GM18511 (cell line): ENCODE measurements around the gene CCDC7.
"Not testable (repeated sequence)": the region's sequence is repeated elsewhere in the genome, so short reads cannot be mapped to it uniquely, and the experiment has no call there.

ENCODE experiments used
- ATAC-seq: cut with Tn5 transposase; IDR thresholded peaks from one replicate; pipeline ENCODE4 v1.9.1; 2021; ENCODE audit warnings: mild to moderate bottlenecking, moderate library complexity; ENCODE audit not compliant: unreplicated experiment

CCDC7 gene

GRCh38 chr10:32687116-32687515 is 241.2 kb downstream of the CCDC7 start:
- ATAC-seq = no peak

GRCh38 chr10:32687546-32687945 is 241.6 kb downstream of the CCDC7 start:
- ATAC-seq = no peak

DNA sequence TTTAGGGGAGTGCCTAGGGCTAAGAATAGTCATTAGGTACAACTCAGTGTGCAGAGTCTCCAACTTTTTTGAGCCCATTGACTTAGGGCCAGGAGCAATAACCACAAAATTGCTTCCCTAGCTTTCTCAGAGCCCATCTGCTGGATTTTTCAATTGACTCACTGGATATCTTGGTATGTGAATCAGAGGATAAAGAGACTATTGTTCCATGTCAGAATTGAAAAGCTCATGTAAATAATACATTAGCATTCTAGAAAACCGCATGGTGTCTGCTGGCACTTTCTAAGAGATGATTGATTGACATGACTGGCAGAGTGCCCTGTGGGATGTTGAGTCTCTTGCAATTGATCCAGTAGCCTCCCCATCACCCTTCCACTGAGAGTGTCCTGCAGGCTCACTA is 246.2 kb downstream of the CCDC7 start:
- no peak for ATAC-seq

DNA sequence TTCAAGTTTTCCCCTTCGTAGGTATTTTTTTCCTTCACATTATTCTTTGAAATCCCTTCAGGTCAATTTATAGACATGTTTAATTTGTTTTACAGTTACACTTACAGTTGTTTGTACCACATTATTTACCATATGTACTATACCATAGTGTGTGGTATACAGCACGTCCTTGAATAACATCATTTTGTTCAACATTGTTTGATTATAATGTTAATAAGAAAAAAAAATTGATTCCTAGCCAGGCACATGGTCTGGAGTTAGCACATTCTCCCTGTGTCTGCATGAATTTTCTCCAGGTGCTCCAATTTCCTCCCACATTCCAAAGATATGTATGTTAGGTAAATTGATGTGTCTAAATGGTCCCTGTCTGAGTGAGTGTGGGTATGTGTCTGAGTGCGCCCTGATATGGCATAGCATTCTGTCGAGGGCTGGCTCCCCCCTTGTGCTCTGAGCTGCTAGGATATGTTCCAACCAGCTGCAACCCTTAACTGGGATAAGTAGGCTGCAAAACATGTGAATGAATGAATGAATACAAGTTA is 247.6 kb downstream of the CCDC7 start:
- ATAC-seq = no peak

- ATAC-seq = not testable (repeated sequence)
Measured at GRCh38 chr10:32699683-32700082, 253.7 kb downstream of the CCDC7 start.

DNA sequence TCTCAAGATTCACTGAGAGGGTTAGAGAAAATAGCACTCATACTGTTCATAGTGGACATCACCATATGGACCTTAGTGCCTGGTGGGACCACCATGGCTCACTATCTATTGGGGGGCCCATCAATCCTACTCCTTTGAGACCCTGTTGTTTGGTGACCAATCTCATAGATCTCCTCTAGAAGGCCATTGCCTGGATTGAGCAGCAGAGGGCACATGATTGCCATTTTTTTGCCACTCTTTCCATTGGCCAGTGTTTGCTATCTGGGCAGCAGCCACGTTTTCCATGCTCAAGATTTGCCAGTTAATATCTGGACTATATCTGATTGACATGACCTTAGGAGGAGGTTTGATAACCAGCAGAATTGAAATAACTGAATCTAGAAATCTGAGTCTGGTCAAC is 267.6 kb downstream of the CCDC7 start:
- no peak for ATAC-seq

DNA sequence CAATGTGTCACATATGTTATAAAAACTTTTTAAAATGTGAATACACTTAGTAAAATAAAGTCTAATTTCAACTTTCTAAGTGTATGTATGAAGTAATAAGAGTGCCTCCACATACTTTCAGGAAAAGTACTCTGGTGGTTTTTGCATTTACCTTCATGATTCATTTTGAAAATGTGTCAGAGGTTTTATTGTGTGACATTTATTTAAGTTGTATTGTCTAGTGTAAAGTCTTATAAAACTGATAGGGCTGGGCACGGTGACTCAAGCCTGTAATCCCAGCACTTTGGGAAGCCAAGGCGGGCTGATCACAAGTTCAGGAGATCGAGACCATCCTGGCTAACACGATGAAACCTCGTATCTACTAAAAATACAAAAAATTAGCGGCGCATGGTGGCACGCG is 285.6 kb downstream of the CCDC7 start:
- ATAC-seq = no peak

- ATAC-seq = no peak
Measured at GRCh38 chr10:32738958-32739357, 293.0 kb downstream of the CCDC7 start.

DNA sequence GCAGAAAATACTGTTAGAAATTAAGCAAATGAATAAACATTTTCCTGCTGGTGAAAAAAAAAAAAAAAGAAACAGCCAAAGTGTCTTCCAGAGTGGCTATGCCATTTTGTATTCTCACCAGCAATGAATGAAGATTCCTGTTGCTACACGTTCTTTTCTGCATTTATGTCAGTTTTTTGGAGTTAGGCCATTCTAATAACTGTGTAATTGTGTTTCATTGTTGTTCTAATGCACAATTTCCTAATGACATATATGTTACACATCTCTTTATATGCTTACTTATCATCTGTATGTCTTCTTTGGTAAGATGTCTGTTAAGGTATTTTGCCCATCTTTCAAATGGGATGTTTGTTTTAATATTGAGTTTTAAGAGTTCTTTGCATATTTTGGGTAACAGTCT is 298.4 kb downstream of the CCDC7 start:
- no peak for ATAC-seq

DNA sequence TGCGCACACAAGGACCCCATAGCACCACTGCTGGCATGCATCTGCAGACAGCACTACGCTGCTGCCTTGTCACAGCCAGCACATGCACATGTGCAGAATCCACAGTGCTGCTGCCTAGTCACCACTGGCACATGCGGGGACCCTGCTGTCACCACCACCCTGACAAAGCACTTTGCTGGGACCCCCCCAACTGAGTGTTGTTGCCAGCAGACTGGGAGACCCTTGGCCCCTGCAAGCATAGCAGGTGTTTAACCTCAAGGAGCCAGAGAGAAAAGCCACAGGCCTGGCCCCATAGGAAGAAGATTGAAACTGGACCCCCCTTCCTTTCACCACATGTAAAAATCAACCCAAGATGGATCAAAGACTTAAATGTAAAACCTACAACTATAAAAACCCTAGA is 300.9 kb downstream of the CCDC7 start:
- ATAC-seq = no peak

- ATAC-seq = no peak
Measured at GRCh38 chr10:32751582-32751981, 305.6 kb downstream of the CCDC7 start.

- not testable (repeated sequence) for ATAC-seq
Measured at GRCh38 chr10:32754900-32755299, 309.0 kb downstream of the CCDC7 start.

DNA sequence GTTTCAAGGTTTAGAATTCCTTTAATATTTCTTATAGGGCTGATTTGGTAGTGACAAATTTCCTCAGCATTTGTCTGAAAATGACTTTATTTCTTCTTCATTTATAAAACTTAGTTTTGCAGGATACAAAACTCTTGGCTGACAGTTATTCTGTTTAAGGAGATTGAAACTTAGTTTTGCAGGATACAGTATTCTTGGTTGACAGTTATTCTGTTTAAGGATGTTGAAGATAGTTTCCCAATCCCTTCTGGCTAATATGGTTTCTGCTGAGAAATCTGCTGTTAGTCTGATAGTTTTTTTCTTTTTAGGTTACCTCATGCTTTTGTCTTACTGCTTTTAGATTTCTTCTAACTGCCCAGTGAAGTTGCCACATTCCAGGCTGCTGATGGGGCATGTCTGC is 325.3 kb downstream of the CCDC7 start:
- no peak for ATAC-seq

DNA sequence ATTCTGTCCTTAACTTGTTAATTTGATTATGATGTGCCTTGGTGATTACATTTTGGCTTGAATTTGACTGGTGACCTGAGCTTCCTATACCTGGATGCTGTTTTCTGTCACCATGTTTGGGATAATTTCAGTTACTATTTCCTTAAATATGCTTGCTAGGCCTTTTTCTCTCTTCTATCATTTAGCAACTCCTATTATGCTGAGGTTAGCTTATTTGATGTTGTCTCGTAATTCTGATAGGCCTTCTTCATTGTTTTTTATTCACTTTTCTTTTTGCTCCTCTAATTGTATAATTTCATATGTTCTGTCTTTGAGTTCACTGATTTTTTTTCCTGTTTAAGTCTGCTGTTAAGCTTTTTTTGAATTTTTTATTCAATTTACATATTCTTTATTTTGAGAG is 327.2 kb downstream of the CCDC7 start:
- no peak for ATAC-seq

DNA sequence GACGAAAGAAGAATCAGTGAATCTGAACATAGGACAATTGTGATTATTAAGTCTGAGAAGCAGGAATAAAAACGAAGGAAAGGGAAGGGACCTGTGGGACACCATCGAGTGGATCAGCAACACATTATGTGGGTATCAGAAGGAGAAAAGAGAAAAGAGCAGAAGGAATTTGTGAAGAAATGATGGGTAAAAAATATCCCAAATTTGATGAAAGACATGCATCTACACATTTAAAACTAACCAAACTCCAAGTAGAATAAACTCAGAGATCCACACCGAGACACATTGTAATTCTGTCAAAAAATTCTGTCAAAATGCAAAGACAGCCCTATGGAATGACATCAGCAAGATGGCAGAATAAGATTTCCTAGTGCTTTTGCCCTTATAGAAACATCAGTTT is 341.0 kb downstream of the CCDC7 start:
- ATAC-seq = no peak

- no peak for ATAC-seq
Measured at GRCh38 chr10:32787690-32788284, 341.8 kb downstream of the CCDC7 start.

- ATAC-seq = no peak
Measured at GRCh38 chr10:32788359-32788758, 342.4 kb downstream of the CCDC7 start.

DNA sequence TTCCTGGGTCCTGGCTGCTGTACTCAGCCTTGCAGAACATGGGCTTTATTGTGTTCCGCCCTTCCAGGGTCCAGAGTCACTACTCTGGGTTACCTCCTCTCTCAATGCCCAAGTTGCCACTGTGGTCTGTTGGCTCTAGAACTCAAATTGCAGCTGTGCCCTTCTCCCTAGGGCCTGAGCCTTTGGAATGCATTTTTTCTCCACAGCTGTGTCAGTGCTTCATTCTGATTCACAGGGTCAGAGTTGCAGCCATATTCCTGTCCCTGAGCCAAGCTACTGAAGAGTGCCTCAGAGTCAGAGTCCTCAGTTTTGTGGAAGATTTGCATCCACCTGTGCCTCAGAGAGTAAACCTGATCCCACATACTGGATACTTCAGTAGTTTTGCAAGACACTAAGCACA is 344.5 kb downstream of the CCDC7 start:
- no peak for ATAC-seq

- no peak for ATAC-seq
Measured at GRCh38 chr10:32793033-32793432, 347.1 kb downstream of the CCDC7 start.

- no peak for ATAC-seq
Measured at GRCh38 chr10:32795598-32796183, 349.8 kb downstream of the CCDC7 start.

DNA sequence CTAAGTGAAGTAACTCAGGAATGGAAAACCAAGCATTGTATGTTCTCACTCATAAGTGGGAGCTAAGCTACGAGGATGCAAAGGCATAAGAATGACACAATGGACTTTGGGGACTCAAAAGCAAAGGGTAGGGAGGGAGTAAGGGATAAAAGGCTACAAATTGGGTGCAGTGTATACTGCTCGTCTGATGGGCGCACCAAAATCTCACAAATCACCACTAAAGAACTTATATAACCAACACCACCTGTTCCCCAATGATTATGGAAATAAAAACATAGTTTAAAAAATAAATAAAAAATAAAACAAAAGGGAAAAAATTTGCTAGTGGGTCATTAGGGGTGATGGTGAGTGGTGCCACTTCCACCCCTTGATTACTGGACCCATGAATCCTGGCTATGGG is 351.5 kb downstream of the CCDC7 start:
- ATAC-seq = not testable (repeated sequence)

DNA sequence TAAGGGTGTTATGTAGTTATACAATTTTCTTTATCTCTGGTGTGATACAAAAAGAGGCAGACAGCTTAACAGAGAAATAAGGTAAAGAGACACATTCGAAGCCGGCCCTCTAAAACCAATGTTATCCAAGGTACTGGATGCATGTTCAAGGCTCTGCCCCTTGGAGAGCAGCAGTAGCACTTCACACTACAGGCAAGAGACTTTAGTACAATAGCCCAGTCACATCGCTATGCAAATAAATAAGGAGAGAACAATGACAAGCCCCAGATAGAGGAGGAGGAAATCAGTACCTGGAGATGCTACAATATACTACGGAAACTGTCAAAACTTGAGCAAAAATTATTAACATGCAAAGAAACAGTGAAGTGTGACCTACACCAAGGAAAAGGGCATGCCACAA is 401.0 kb downstream of the CCDC7 start:
- ATAC-seq = no peak

DNA sequence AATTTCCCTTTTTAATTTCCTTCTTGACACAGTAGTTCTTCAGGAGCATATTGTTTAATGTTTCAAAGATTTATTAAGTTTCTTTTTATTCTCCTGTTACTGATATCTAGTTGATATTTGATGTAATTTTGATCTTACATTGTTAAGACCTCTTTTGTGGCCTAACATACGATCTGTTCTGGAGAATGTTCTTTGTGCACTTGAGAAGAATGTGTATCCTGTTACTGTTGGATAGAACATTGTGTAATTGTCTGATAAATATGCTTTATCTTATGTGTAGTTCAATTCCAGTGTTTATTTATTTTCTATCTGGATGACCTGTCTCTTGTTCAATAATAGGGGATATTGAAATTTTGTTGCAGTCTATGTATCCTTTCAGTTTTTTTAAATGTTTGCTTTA is 405.4 kb downstream of the CCDC7 start:
- ATAC-seq = no peak
